B cell (primary cell): ENCODE data around the gene MRPL10.

ENCODE experiments used
- EZH2 ChIP-seq: IDR thresholded peaks from 2 replicates; pipeline ENCODE4 v1.6.1; 2012; ENCODE audit warnings: borderline replicate concordance, low read depth, mild to moderate bottlenecking, moderate library complexity, low read length; ENCODE audit not compliant: insufficient read depth, poor library complexity, severe bottlenecking
- TF ChIP-seq, protein P1 (sequence below): fragments of 200-600 bp; IDR thresholded peaks from one replicate; pipeline ENCODE4 v1.8.0; 2022; ENCODE audit warnings: antibody characterized with exemption, mild to moderate bottlenecking

DNA sequence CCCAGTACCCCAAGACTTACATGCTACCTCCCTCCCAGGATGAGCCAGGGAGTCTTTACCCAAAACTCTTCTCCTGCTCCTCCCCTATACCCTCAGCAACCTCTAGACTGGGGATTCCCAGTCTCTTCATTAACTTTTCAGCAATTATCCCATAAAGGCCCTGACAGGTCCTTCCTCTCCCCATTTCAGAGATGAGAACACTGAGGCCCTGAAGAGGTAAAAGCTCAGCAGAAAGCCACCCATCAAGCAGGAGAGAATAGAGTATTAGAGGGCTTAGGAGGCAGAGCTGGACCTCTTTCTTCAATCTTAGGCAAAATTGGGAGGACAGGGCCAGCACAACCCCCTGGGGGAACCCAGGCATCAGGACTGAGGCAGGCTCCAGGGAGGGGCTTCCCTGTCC is 25.5 kb upstream of the MRPL10 start:
- TF ChIP-seq, protein P1, sequence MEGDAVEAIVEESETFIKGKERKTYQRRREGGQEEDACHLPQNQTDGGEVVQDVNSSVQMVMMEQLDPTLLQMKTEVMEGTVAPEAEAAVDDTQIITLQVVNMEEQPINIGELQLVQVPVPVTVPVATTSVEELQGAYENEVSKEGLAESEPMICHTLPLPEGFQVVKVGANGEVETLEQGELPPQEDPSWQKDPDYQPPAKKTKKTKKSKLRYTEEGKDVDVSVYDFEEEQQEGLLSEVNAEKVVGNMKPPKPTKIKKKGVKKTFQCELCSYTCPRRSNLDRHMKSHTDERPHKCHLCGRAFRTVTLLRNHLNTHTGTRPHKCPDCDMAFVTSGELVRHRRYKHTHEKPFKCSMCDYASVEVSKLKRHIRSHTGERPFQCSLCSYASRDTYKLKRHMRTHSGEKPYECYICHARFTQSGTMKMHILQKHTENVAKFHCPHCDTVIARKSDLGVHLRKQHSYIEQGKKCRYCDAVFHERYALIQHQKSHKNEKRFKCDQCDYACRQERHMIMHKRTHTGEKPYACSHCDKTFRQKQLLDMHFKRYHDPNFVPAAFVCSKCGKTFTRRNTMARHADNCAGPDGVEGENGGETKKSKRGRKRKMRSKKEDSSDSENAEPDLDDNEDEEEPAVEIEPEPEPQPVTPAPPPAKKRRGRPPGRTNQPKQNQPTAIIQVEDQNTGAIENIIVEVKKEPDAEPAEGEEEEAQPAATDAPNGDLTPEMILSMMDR, result no peak
- no peak for TF ChIP-seq EZH2
